Stimulated activated naive CD8-positive, alpha-beta T cell treated with anti-CD3 and anti-CD28 coated beads, Interleukin-15, amount 100 ng/mL, for 72 hours (primary cell): ENCODE measurements around the gene RHO.
"Not testable (repeated sequence)": the region's sequence is repeated elsewhere in the genome, so short reads cannot be mapped to it uniquely, and the experiment has no call there.

ENCODE experiments used
- ATAC-seq: fragments of 150-1000 bp; cut with Tn5 transposase; 2 replicates; pipeline ENCODE4 v1.10.0; 2021; ENCODE audit warnings: mild to moderate bottlenecking, moderate library complexity
- DNase-seq, 2 donors: peaks; one replicate each; pipeline ENCODE4 v3.0.0; 2021 to 2022
- H3K27ac Mint-ChIP-seq, 2 donors: one replicate each; pipeline ENCODE4 v1.8.0; 2022; ENCODE audit warnings: mild to moderate bottlenecking in 2 of 2, mixed read lengths in 2 of 2, moderate library complexity in 2 of 2
- H3K27me3 Mint-ChIP-seq: one replicate; pipeline ENCODE4 v1.8.0; 2022; ENCODE audit warnings: mixed read lengths
- H3K4me1 Mint-ChIP-seq: one replicate; pipeline ENCODE4 v1.8.0; 2022; ENCODE audit warnings: mild to moderate bottlenecking, mixed read lengths
- H3K4me3 Mint-ChIP-seq, 2 donors: one replicate each; pipeline ENCODE4 v1.8.0; 2022; ENCODE audit warnings: mild to moderate bottlenecking in 2 of 2, mixed read lengths in 2 of 2, moderate library complexity in 1 of 2
- H3K9me3 Mint-ChIP-seq, 2 donors: one replicate each; pipeline ENCODE4 v1.8.0; 2022; ENCODE audit warnings: mixed read lengths in 2 of 2

Gene RHO

GRCh38 chr3:129542747-129543146, 14.3 kb downstream of the RHO start:
- no peak overlapping the region for H3K27ac Mint-ChIP-seq
- H3K4me1 Mint-ChIP-seq, result no peaks in the 10 kb centered on the region
- H3K4me3 Mint-ChIP-seq, result no peak overlapping the region
- DNase-seq (no peak), ATAC-seq (no peak)
- no peaks in the 10 kb centered on the region for H3K9me3 Mint-ChIP-seq
- no peaks in the 10 kb centered on the region for H3K27me3 Mint-ChIP-seq

GRCh38 chr3:129543156-129543790, 14.8 kb downstream of the RHO start, which contains the start of gene H1-8:
Gene H1-8 (plus strand): TSS chr3:129543175. CDS start chr3:129543219, 44 bp downstream.
- DNase-seq (no peak), ATAC-seq (no peak)
- Mint-ChIP-seq H3K9me3 (no peaks in the 10 kb centered on the region), H3K4me1 (no peaks in the 10 kb centered on the region), H3K27ac (peak within 1 kb of the TSS in 1 of 2 donors; percentile 35), H3K27me3 (no peaks in the 10 kb centered on the region), H3K4me3 (no peak within 1 kb of the TSS)

- H3K9me3 Mint-ChIP-seq, result no peaks in the 10 kb centered on the region
- no peak for DNase-seq
- no peaks in the 10 kb centered on the region for H3K27me3 Mint-ChIP-seq
- no peaks in the 10 kb centered on the region for H3K4me1 Mint-ChIP-seq
- peak overlapping the region in 1 of 2 donors; percentile 35 for H3K27ac Mint-ChIP-seq
- ATAC-seq, result no peak
- no peak overlapping the region for H3K4me3 Mint-ChIP-seq
These were observed 15.6 kb downstream of the RHO start for GRCh38 chr3:129543999-129544398.

GRCh38 chr3:129545951-129546350, 17.5 kb downstream of the RHO start:
- not testable (repeated sequence) for H3K4me3 Mint-ChIP-seq, H3K27ac Mint-ChIP-seq, DNase-seq, H3K27me3 Mint-ChIP-seq, H3K4me1 Mint-ChIP-seq, H3K9me3 Mint-ChIP-seq, ATAC-seq

GRCh38 chr3:129547241-129547640, 18.8 kb downstream of the RHO start:
- Mint-ChIP-seq H3K27ac (no peak overlapping the region), H3K27me3 (no peaks in the 10 kb centered on the region), H3K4me3 (no peak overlapping the region), H3K4me1 (no peaks in the 10 kb centered on the region), H3K9me3 (no peaks in the 10 kb centered on the region)
- ATAC-seq (peak; percentile 24), DNase-seq (no peak)

- H3K27ac Mint-ChIP-seq, result no peak overlapping the region
- ATAC-seq (no peak), DNase-seq (no peak)
- H3K4me3 Mint-ChIP-seq, result no peak overlapping the region
- H3K4me1 Mint-ChIP-seq, result peaks cover 5% of the 10 kb centered on the region
- H3K27me3 Mint-ChIP-seq, result peaks cover 10% of the 10 kb centered on the region
- H3K9me3 Mint-ChIP-seq, result no peaks in the 10 kb centered on the region
These were observed 19.9 kb downstream of the RHO start for GRCh38 chr3:129548104-129548965.

- peak overlapping the region in 1 of 2 donors; percentile 42 for H3K27ac Mint-ChIP-seq
- DNase-seq, result no peak
- H3K4me1 Mint-ChIP-seq, result peaks cover 8% of the 10 kb centered on the region
- ATAC-seq, result no peak
- H3K27me3 Mint-ChIP-seq, result peaks cover 13% of the 10 kb centered on the region
- H3K9me3 Mint-ChIP-seq, result no peaks in the 10 kb centered on the region
- no peak overlapping the region for H3K4me3 Mint-ChIP-seq
These were observed 20.8 kb downstream of the RHO start for GRCh38 chr3:129549006-129549800.

- ATAC-seq (no peak), DNase-seq (no peak)
- Mint-ChIP-seq H3K27me3 (peaks cover 19% of the 10 kb centered on the region), H3K4me3 (no peak overlapping the region), H3K4me1 (peaks cover 12% of the 10 kb centered on the region), H3K9me3 (no peaks in the 10 kb centered on the region), H3K27ac (no peak overlapping the region)
These were observed 21.4 kb downstream of the RHO start for GRCh38 chr3:129549805-129550204.

GRCh38 chr3:129552287-129553050, 24.0 kb downstream of the RHO start:
- ATAC-seq (no peak), DNase-seq (no peak)
- Mint-ChIP-seq H3K27ac (no peak overlapping the region), H3K9me3 (no peaks in the 10 kb centered on the region), H3K4me3 (no peak overlapping the region), H3K27me3 (peaks cover 23% of the 10 kb centered on the region), H3K4me1 (peaks cover 12% of the 10 kb centered on the region)

GRCh38 chr3:129553171-129553570, 24.7 kb downstream of the RHO start:
- H3K27me3 Mint-ChIP-seq, result peaks cover 23% of the 10 kb centered on the region
- peaks cover 15% of the 10 kb centered on the region for H3K4me1 Mint-ChIP-seq
- H3K4me3 Mint-ChIP-seq, result no peak overlapping the region

GRCh38 chr3:129553719-129554118, 25.3 kb downstream of the RHO start:
- H3K27me3 Mint-ChIP-seq, result peaks cover 23% of the 10 kb centered on the region
- no peaks in the 10 kb centered on the region for H3K9me3 Mint-ChIP-seq
- H3K4me1 Mint-ChIP-seq, result peaks cover 19% of the 10 kb centered on the region
- H3K4me3 Mint-ChIP-seq, result peak overlapping the region in 1 of 2 donors; percentile 20
- DNase-seq, result no peak
- H3K27ac Mint-ChIP-seq, result no peak overlapping the region
- no peak for ATAC-seq

More at GRCh38 chr3:129553171-129553570, 24.7 kb downstream of the RHO start:
- DNase-seq (no peak), ATAC-seq (no peak)
- Mint-ChIP-seq H3K27ac (no peak overlapping the region), H3K9me3 (no peaks in the 10 kb centered on the region)

GRCh38 chr3:129554356-129555152, 26.1 kb downstream of the RHO start:
- peak overlapping the region in 1 of 2 donors; percentile 79 for H3K27ac Mint-ChIP-seq
- peaks cover 19% of the 10 kb centered on the region for H3K4me1 Mint-ChIP-seq
- no peaks in the 10 kb centered on the region for H3K9me3 Mint-ChIP-seq
- ATAC-seq, result no peak
- peaks cover 23% of the 10 kb centered on the region for H3K27me3 Mint-ChIP-seq
- no peak for DNase-seq
- H3K4me3 Mint-ChIP-seq, result no peak overlapping the region

- H3K27me3 Mint-ChIP-seq, result peaks cover 23% of the 10 kb centered on the region
- H3K9me3 Mint-ChIP-seq, result no peaks in the 10 kb centered on the region
- peaks cover 19% of the 10 kb centered on the region for H3K4me1 Mint-ChIP-seq
- no peak overlapping the region for H3K27ac Mint-ChIP-seq
- ATAC-seq (no peak), DNase-seq (no peak)
- no peak overlapping the region for H3K4me3 Mint-ChIP-seq
These were observed 26.7 kb downstream of the RHO start for GRCh38 chr3:129555153-129555550.

GRCh38 chr3:129555616-129556357, 27.3 kb downstream of the RHO start:
- Mint-ChIP-seq H3K9me3 (no peaks in the 10 kb centered on the region), H3K4me3 (no peak overlapping the region), H3K27ac (no peak overlapping the region), H3K27me3 (peaks cover 23% of the 10 kb centered on the region), H3K4me1 (peaks cover 19% of the 10 kb centered on the region)
- DNase-seq (no peak), ATAC-seq (peak; percentile 30)
